Muscle of leg (tissue), 16 donors: Measurements from ENCODE around the gene KIAA0408. TPM values are rescaled to one million over a fixed set of nuclear protein-coding genes. Genes with fewer than 3 reads are reported as not detected.

Source experiments
- DNase-seq: peaks from one replicate; pipeline ENCODE4 v3.0.0; 2013
- H3K27ac ChIP-seq: one replicate; pipeline ENCODE4 v1.5.1; 2013; ENCODE audit warnings: mild to moderate bottlenecking, low read length, control low read depth
- H3K27me3 ChIP-seq: one replicate; pipeline ENCODE4 v1.6.1; 2013; ENCODE audit warnings: low read length; ENCODE audit not compliant: control insufficient read depth, insufficient read depth
- H3K36me3 ChIP-seq: one replicate; pipeline ENCODE4 v1.6.1; 2013; ENCODE audit warnings: low read length; ENCODE audit not compliant: control insufficient read depth, insufficient read depth
- H3K4me1 ChIP-seq: one replicate; pipeline ENCODE4 v1.6.1; 2013; ENCODE audit warnings: low read length; ENCODE audit not compliant: control insufficient read depth, insufficient read depth
- H3K4me3 ChIP-seq: one replicate; pipeline ENCODE4 v1.5.1; 2013; ENCODE audit warnings: low read length, control low read depth
- H3K9me3 ChIP-seq: replicated peaks from 2 replicates; pipeline ENCODE4 v1.6.1; 2013; ENCODE audit warnings: low read depth, low read length; ENCODE audit not compliant: control insufficient read depth
- WGBS: methylation state at CpG from one replicate; pipeline ENCODE4 v1.1.5; 2013; ENCODE audit warnings: missing lambda C conversion rate; ENCODE audit not compliant: insufficient coverage; 5-methylcytosine and 5-hydroxymethylcytosine counted together
- long read RNA-seq, 11 donors: transcript quantifications; one replicate each; lab custom pipeline, GENCODE V29; 2026
- polyA plus RNA-seq, 8 donors: library from polyadenylated mRNA; unstranded; fragments of 120-200 nt; gene quantifications; one replicate each; pipeline versions ENCODE4 v1.2.1 to v1.2.3, GENCODE V29; 2013; ENCODE audit warnings: inconsistent platforms in 1 of 8, low replicate concordance in 1 of 8; ENCODE audit not compliant: insufficient read length in 8 of 8, insufficient read depth in 1 of 8
- total RNA-seq: library from RNA; stranded (reverse); fragments of 120-200 nt; gene quantifications from one replicate; pipeline ENCODE4 v1.2.4, GENCODE V29; 2013

Gene KIAA0408
- total RNA-seq: 17.6 TPM
- polyA plus RNA-seq: 10 to 100 TPM; 13.8 to 23.1 (median 17.5) TPM
- long read RNA-seq, donor 1, partial matches to known transcripts: 0 of 1 reads
- long read RNA-seq, donor 1, other reads (novel, unspliced or antisense): 0 of 1 reads
- long read RNA-seq, donor 2, partial matches to known transcripts: 0 of 1 reads
- long read RNA-seq, donor 2, other reads (novel, unspliced or antisense): 0 of 1 reads
- long read RNA-seq, donor 3, partial matches to known transcripts: 0 of 2 reads
- long read RNA-seq, donor 3, other reads (novel, unspliced or antisense): 0 of 2 reads
- long read RNA-seq, donor 4: 0 reads
- long read RNA-seq, donor 5, full-length matches to known transcripts: 4 of 9 reads
- long read RNA-seq, donor 5, partial matches to known transcripts: 5 of 9 reads
- long read RNA-seq, donor 5, other reads (novel, unspliced or antisense): 0 of 9 reads
- long read RNA-seq, donor 6, partial matches to known transcripts: 0 of 2 reads
- long read RNA-seq, donor 6, other reads (novel, unspliced or antisense): 0 of 2 reads
- long read RNA-seq, donor 7, full-length matches to known transcripts: 2 of 2 reads
- long read RNA-seq, donor 7, partial matches to known transcripts: 0 of 2 reads
- long read RNA-seq, donor 7, other reads (novel, unspliced or antisense): 0 of 2 reads
- long read RNA-seq, donor 8, partial matches to known transcripts: 0 of 1 reads
- long read RNA-seq, donor 8, other reads (novel, unspliced or antisense): 0 of 1 reads
- long read RNA-seq, donor 9, full-length matches to known transcripts: 2 of 2 reads
- long read RNA-seq, donor 9, partial matches to known transcripts: 0 of 2 reads
- long read RNA-seq, donor 9, other reads (novel, unspliced or antisense): 0 of 2 reads
- long read RNA-seq, donor 10, partial matches to known transcripts: 0 of 3 reads
- long read RNA-seq, donor 10, other reads (novel, unspliced or antisense): 0 of 3 reads
- long read RNA-seq, donor 11, partial matches to known transcripts: 0 of 1 reads
- long read RNA-seq, donor 11, other reads (novel, unspliced or antisense): 0 of 1 reads

GRCh38 chr6:127459231-127459641 lies at the start of gene KIAA0408:
Gene KIAA0408, minus strand, starts transcription at chr6:127459389. Its CDS starts 5,408 bp downstream, at chr6:127453981.
- H3K27me3 ChIP-seq: no peaks in the 10 kb centered on the region
- peak; percentile 99 for DNase-seq
- WGBS: 13% methylated on average over 1 of the region's 4 CpGs
- no peaks in the 10 kb centered on the region for H3K9me3 ChIP-seq
- H3K27ac ChIP-seq: peak within 1 kb of the TSS; percentile 99
- H3K4me3 ChIP-seq: peak within 1 kb of the TSS; percentile 58
- no peaks in the 10 kb centered on the region for H3K36me3 ChIP-seq
- H3K4me1 ChIP-seq: peaks cover 8% of the 10 kb centered on the region

- H3K36me3 ChIP-seq: no peaks in the 10 kb centered on the region
- H3K27me3 ChIP-seq: no peaks in the 10 kb centered on the region
- DNase-seq: no peak
- H3K4me1 ChIP-seq: no peaks in the 10 kb centered on the region
- no peak overlapping the region for H3K4me3 ChIP-seq
- H3K27ac ChIP-seq: no peak overlapping the region
- WGBS: no CpG with 5 or more reads among the region's 1 CpG
- no peaks in the 10 kb centered on the region for H3K9me3 ChIP-seq
These were observed 47.7 kb upstream of the KIAA0408 start for GRCh38 chr6:127506894-127507293.

- WGBS: 87% methylated on average over 3 of the region's 3 CpGs
- Histone ChIP-seq H3K36me3 (no peaks in the 10 kb centered on the region), H3K9me3 (no peaks in the 10 kb centered on the region)
These were observed 43.8 kb upstream of the KIAA0408 start for GRCh38 chr6:127503022-127503421.

GRCh38 chr6:127497410-127497809 lies 38.2 kb upstream of the KIAA0408 start:
- H3K4me1 ChIP-seq: no peaks in the 10 kb centered on the region
- H3K27me3 ChIP-seq: no peaks in the 10 kb centered on the region
- H3K36me3 ChIP-seq: no peaks in the 10 kb centered on the region
- no peak overlapping the region for H3K27ac ChIP-seq
- H3K9me3 ChIP-seq: no peaks in the 10 kb centered on the region
- DNase-seq: no peak
- H3K4me3 ChIP-seq: no peak overlapping the region
- WGBS: no CpG with 5 or more reads among the region's 1 CpG

More at GRCh38 chr6:127503022-127503421, 43.8 kb upstream of the KIAA0408 start:
- Histone ChIP-seq H3K4me1 (no peaks in the 10 kb centered on the region), H3K27me3 (no peaks in the 10 kb centered on the region), H3K4me3 (no peak overlapping the region), H3K27ac (no peak overlapping the region)
- DNase-seq: no peak

GRCh38 chr6:127496471-127496870 lies 37.3 kb upstream of the KIAA0408 start:
- Histone ChIP-seq H3K9me3 (no peaks in the 10 kb centered on the region), H3K36me3 (no peaks in the 10 kb centered on the region), H3K27ac (no peak overlapping the region), H3K4me3 (no peak overlapping the region), H3K27me3 (no peaks in the 10 kb centered on the region), H3K4me1 (no peaks in the 10 kb centered on the region)
- no CpG with 5 or more reads among the region's 1 CpG for WGBS
- DNase-seq: no peak

- no peaks in the 10 kb centered on the region for H3K27me3 ChIP-seq
- H3K4me1 ChIP-seq: no peaks in the 10 kb centered on the region
- H3K4me3 ChIP-seq: no peak overlapping the region
- H3K27ac ChIP-seq: no peak overlapping the region
- H3K36me3 ChIP-seq: no peaks in the 10 kb centered on the region
- H3K9me3 ChIP-seq: peaks cover 2% of the 10 kb centered on the region
- DNase-seq: no peak
These were observed 35.1 kb upstream of the KIAA0408 start for GRCh38 chr6:127494240-127494767.

GRCh38 chr6:127489248-127489647 lies 30.1 kb upstream of the KIAA0408 start:
- Histone ChIP-seq H3K9me3 (peaks cover 2% of the 10 kb centered on the region), H3K27me3 (no peaks in the 10 kb centered on the region), H3K36me3 (no peaks in the 10 kb centered on the region), H3K4me1 (no peaks in the 10 kb centered on the region), H3K4me3 (no peak overlapping the region), H3K27ac (no peak overlapping the region)
- no peak for DNase-seq
- WGBS: no CpG with 5 or more reads among the region's 1 CpG

- Histone ChIP-seq H3K4me3 (no peak overlapping the region), H3K4me1 (no peaks in the 10 kb centered on the region), H3K27ac (no peak overlapping the region), H3K27me3 (no peaks in the 10 kb centered on the region), H3K36me3 (no peaks in the 10 kb centered on the region), H3K9me3 (peaks cover 2% of the 10 kb centered on the region)
- no CpG with 5 or more reads among the region's 3 CpGs for WGBS
- DNase-seq: no peak
These were observed 27.7 kb upstream of the KIAA0408 start for GRCh38 chr6:127486934-127487333.

- no peaks in the 10 kb centered on the region for H3K36me3 ChIP-seq
- H3K4me3 ChIP-seq: no peak overlapping the region
- no peaks in the 10 kb centered on the region for H3K27me3 ChIP-seq
- H3K9me3 ChIP-seq: no peaks in the 10 kb centered on the region
- H3K27ac ChIP-seq: no peak overlapping the region
- H3K4me1 ChIP-seq: no peaks in the 10 kb centered on the region
- WGBS: no CpG with 5 or more reads among the region's 3 CpGs
- peak; percentile 35 for DNase-seq
These were observed 25.1 kb upstream of the KIAA0408 start for GRCh38 chr6:127484212-127484863.
